Tibial nerve (tissue), 4 donors: ENCODE measurements around the gene ABRACL. TPM values are rescaled to one million over a fixed set of nuclear protein-coding genes. Genes with fewer than 3 reads are reported as not detected.

Source experiments
- DNase-seq, 2 donors: peaks; one replicate each; pipeline ENCODE4 v3.0.0-alpha.2; 2019; ENCODE audit warnings: low spot score in 2 of 2
- H3K27ac ChIP-seq, 4 donors: fragments of 200-600 bp; sonication (generic) in 3 of 4; one replicate each; pipeline ENCODE4 v1.5.1; 2017 to 2019; ENCODE audit warnings: mild to moderate bottlenecking in 1 of 4
- H3K27me3 ChIP-seq, 2 donors: fragments of 200-600 bp; sonication (generic) in 1 of 2; one replicate each; pipeline versions ENCODE4 v1.5.1 to v1.6.0; 2017 to 2019
- H3K36me3 ChIP-seq, 3 donors: fragments of 200-600 bp; sonication (generic); one replicate each; pipeline ENCODE4 v1.5.1; 2018 to 2019
- H3K4me1 ChIP-seq, 4 donors: fragments of 200-600 bp; sonication (generic) in 3 of 4; one replicate each; pipeline ENCODE4 v1.5.1; 2017 to 2019
- H3K4me3 ChIP-seq, 4 donors: fragments of 200-600 bp; sonication (generic) in 3 of 4; one replicate each; pipeline ENCODE4 v1.5.1; 2017 to 2019; ENCODE audit warnings: mild to moderate bottlenecking in 1 of 4, moderate library complexity in 1 of 4
- H3K9me3 ChIP-seq, 4 donors: fragments of 200-600 bp; sonication (generic) in 3 of 4; one replicate each; pipeline ENCODE4 v1.5.1; 2017 to 2019
- CTCF ChIP-seq, 5 experiments: fragments of 200-600 bp in 3 of 5; fragments of 450-650 bp in 2 of 5; sonication (generic) in 3 of 5; IDR thresholded peaks; one replicate each; pipeline ENCODE4 v1.5.1; 2016 to 2019; ENCODE audit warnings: antibody characterized with exemption in 5 of 5, mild to moderate bottlenecking in 3 of 5, moderate library complexity in 2 of 5
- EP300 ChIP-seq, 2 donors: sonication (generic); formaldehyde crosslinking; IDR thresholded peaks; one replicate each; pipeline ENCODE4 v1.6.1; 2017; ENCODE audit warnings: antibody characterized with exemption in 2 of 2, mild to moderate bottlenecking in 1 of 2
- POLR2A ChIP-seq, 2 donors: fragments of 450-650 bp; IDR thresholded peaks; one replicate each; pipeline ENCODE4 v1.6.1; 2017; ENCODE audit warnings: antibody characterized with exemption in 2 of 2, mild to moderate bottlenecking in 2 of 2, moderate library complexity in 2 of 2
- WGBS, 2 donors: methylation state at CpG; one replicate each; pipeline ENCODE4 v1.1.5; 2018; 5-methylcytosine and 5-hydroxymethylcytosine counted together
- total RNA-seq, 4 donors: library from RNA; depleted of rRNA; stranded (reverse); fragments of >200 nt; gene quantifications; one replicate each; pipeline ENCODE4 v1.1.0, GENCODE V29; 2016

Gene ABRACL
- total RNA-seq, 4 donors from 2014 or later, result 2.2 to 4.6 (median 3.2) TPM

- no peak overlapping the region for H3K27ac ChIP-seq
- H3K4me3 ChIP-seq, result no peak overlapping the region
- DNase-seq, result no peak
- no peaks in the 10 kb centered on the region for H3K36me3 ChIP-seq
- WGBS, 2 donors, result 52 to 71% methylated on average over 5 of the region's 5 CpGs
- no peaks in the 10 kb centered on the region for H3K27me3 ChIP-seq
- TF ChIP-seq EP300 (IDR thresholded peaks at IDR 0.05), result no peak
- no peak for TF ChIP-seq CTCF (IDR thresholded peaks at IDR 0.05)
- TF ChIP-seq POLR2A (IDR thresholded peaks at IDR 0.05), result no peak
- no peaks in the 10 kb centered on the region for H3K4me1 ChIP-seq
- no peaks in the 10 kb centered on the region for H3K9me3 ChIP-seq
These were observed 22.3 kb downstream of the ABRACL start for GRCh38 chr6:139050770-139051313.

GRCh38 chr6:139051396-139052060 is 23.0 kb downstream of the ABRACL start:
- no peaks in the 10 kb centered on the region for H3K27me3 ChIP-seq
- 73 to 75% methylated on average over 5 of the region's 5 CpGs for WGBS, 2 donors
- no peak overlapping the region for H3K4me3 ChIP-seq
- no peaks in the 10 kb centered on the region for H3K36me3 ChIP-seq
- no peaks in the 10 kb centered on the region for H3K4me1 ChIP-seq
- DNase-seq, result no peak
- no peaks in the 10 kb centered on the region for H3K9me3 ChIP-seq
- TF ChIP-seq CTCF (IDR thresholded peaks at IDR 0.05), result no peak
- no peak for TF ChIP-seq POLR2A (IDR thresholded peaks at IDR 0.05)
- no peak for TF ChIP-seq EP300 (IDR thresholded peaks at IDR 0.05)
- H3K27ac ChIP-seq, result no peak overlapping the region

GRCh38 chr6:139053382-139053781 is 24.8 kb downstream of the ABRACL start:
- Histone ChIP-seq H3K4me1 (no peaks in the 10 kb centered on the region), H3K36me3 (no peaks in the 10 kb centered on the region), H3K27me3 (no peaks in the 10 kb centered on the region), H3K9me3 (no peaks in the 10 kb centered on the region), H3K27ac (no peak overlapping the region), H3K4me3 (no peak overlapping the region)
- WGBS, 2 donors, result 59 to 63% methylated on average over 3 of the region's 3 CpGs
- TF ChIP-seq EP300 (IDR thresholded peaks at IDR 0.05), result no peak
- no peak for TF ChIP-seq POLR2A (IDR thresholded peaks at IDR 0.05)
- no peak for TF ChIP-seq CTCF (IDR thresholded peaks at IDR 0.05)
- DNase-seq, result no peak

- H3K36me3 ChIP-seq, result no peaks in the 10 kb centered on the region
- H3K9me3 ChIP-seq, result no peaks in the 10 kb centered on the region
- no peaks in the 10 kb centered on the region for H3K4me1 ChIP-seq
- H3K27me3 ChIP-seq, result no peaks in the 10 kb centered on the region
- H3K4me3 ChIP-seq, result no peak overlapping the region
- no peak for TF ChIP-seq CTCF (IDR thresholded peaks at IDR 0.05)
- TF ChIP-seq POLR2A (IDR thresholded peaks at IDR 0.05), result no peak
- TF ChIP-seq EP300 (IDR thresholded peaks at IDR 0.05), result no peak
- H3K27ac ChIP-seq, result no peak overlapping the region
- DNase-seq, result no peak
- 85 to 88% methylated on average over 3 of the region's 3 CpGs for WGBS, 2 donors
These were observed 25.5 kb downstream of the ABRACL start for GRCh38 chr6:139054001-139054400.

- Histone ChIP-seq H3K9me3 (no peaks in the 10 kb centered on the region), H3K4me1 (no peaks in the 10 kb centered on the region), H3K27ac (no peak overlapping the region), H3K4me3 (no peak overlapping the region), H3K36me3 (no peaks in the 10 kb centered on the region), H3K27me3 (no peaks in the 10 kb centered on the region)
- TF ChIP-seq CTCF (IDR thresholded peaks at IDR 0.05) (no peak), EP300 (IDR thresholded peaks at IDR 0.05) (no peak), POLR2A (IDR thresholded peaks at IDR 0.05) (no peak)
- 73 to 81% methylated on average over 2 of the region's 2 CpGs for WGBS, 2 donors
- DNase-seq, result no peak
These were observed 27.2 kb downstream of the ABRACL start for GRCh38 chr6:139055709-139056108.
